K562 (cell line): ENCODE data around the gene SGPP1. TPM values are rescaled to one million over a fixed set of nuclear protein-coding genes. Genes with fewer than 3 reads are reported as not detected.
A peak's percentile ranks its signal among the peaks of the same experiment; 100 is the strongest.

Experiments
- ATAC-seq: fragments of 200-7000 bp; cut with Tn5 transposase; 3 replicates; pipeline ENCODE4 v1.9.1; 2020; ENCODE audit warnings: moderate library complexity
- BruUV-seq: library from RNA; stranded (reverse); fragments of 400-500 nt; replicated peaks from 2 replicates; lab custom pipeline; 2021; lab: Mats Ljungman, UMichigan
- CTCF ChIA-PET: fragments of 300-600 bp; formaldehyde crosslinking; extraction: SDS; loops from one replicate; lab custom pipeline; 2021; ENCODE audit warnings: low intra/inter-chr PET ratio; lab: Yijun Ruan, JAX
- POLR2A ChIA-PET: fragments of 300-600, 350-650 bp; sonication (Branson Sonifier 250); formaldehyde crosslinking; extraction: SDS; loops from one replicate; lab custom pipeline; 2021; ENCODE audit warnings: antibody characterized with exemption, inconsistent platforms; lab: Yijun Ruan, JAX
- DNase-seq, 4 experiments: peaks; one replicate each; pipeline versions ENCODE4 v3.0.0 to v3.0.0-alpha.2; 2011 to 2018; ENCODE audit warnings: low spot score in 3 of 4, mixed read lengths in 3 of 4; ENCODE audit errors: extremely low read depth in 1 of 4
- FAIRE-seq: peaks from 2 replicates; lab custom pipeline; 2011; peaks lifted over from hg19 to GRCh38; lab: Jason Lieb, UNC
- H2AFZ ChIP-seq: 2 replicates; pipeline ENCODE4 v1.6.0; 2011; ENCODE audit warnings: low read depth, low read length, control low read depth, inconsistent platforms
- H3K27ac ChIP-seq: fragments of 200-600 bp; 3 replicates; pipeline ENCODE4 v1.8.0; 2011; ENCODE audit warnings: low read depth, mild to moderate bottlenecking, control low read depth, inconsistent platforms, low read length, moderate library complexity, mixed read lengths; ENCODE audit errors: extremely low read depth
- H3K27me3 ChIP-seq, 2 experiments: fragments of 300-600 bp in 1 of 2; 2 replicates in 1 of 2; 3 replicates in 1 of 2; pipeline versions ENCODE4 v1.6.0 to v1.8.0; 2011; ENCODE audit warnings: inconsistent platforms in 2 of 2, low read length in 2 of 2, mild to moderate bottlenecking in 1 of 2, mixed read lengths in 1 of 2, moderate library complexity in 1 of 2; ENCODE audit not compliant: control insufficient read depth in 2 of 2, insufficient read depth in 2 of 2
- H3K36me3 ChIP-seq: fragments of 300-600 bp; 3 replicates; pipeline ENCODE4 v1.8.0; 2011; ENCODE audit warnings: mild to moderate bottlenecking, low read length, inconsistent platforms; ENCODE audit not compliant: control insufficient read depth, insufficient read depth
- H3K4me1 ChIP-seq, 2 experiments: fragments of 200-600 bp in 1 of 2; replicated peaks in 1 of 2; 2 replicates in 1 of 2; 3 replicates in 1 of 2; pipeline versions ENCODE4 v1.5.1 to v1.8.0; 2011; ENCODE audit warnings: inconsistent platforms in 2 of 2, low read length in 2 of 2, mild to moderate bottlenecking in 1 of 2, mixed read lengths in 1 of 2, moderate library complexity in 1 of 2; ENCODE audit not compliant: control insufficient read depth in 2 of 2, insufficient read depth in 2 of 2
- H3K4me2 ChIP-seq: 2 replicates; pipeline ENCODE4 v1.6.1; 2011; ENCODE audit warnings: low read length, control low read depth, inconsistent platforms, mixed read lengths; ENCODE audit not compliant: insufficient read depth
- H3K4me3 ChIP-seq: fragments of 200-600 bp; sonication (generic), shearing (Covaris generic); 2 replicates; pipeline ENCODE4 v1.5.1; 2016; ENCODE audit warnings: control low read depth, inconsistent platforms
- H3K79me2 ChIP-seq: fragments of 200-600 bp; 3 replicates; pipeline ENCODE4 v1.8.0; 2011; ENCODE audit warnings: low read length, inconsistent platforms; ENCODE audit not compliant: control insufficient read depth, insufficient read depth
- H3K9ac ChIP-seq, 2 experiments: 2 replicates each; pipeline versions ENCODE4 v1.6.0 to v1.6.1; 2011; ENCODE audit warnings: low read depth in 2 of 2, low read length in 2 of 2, control low read depth in 1 of 2, inconsistent platforms in 1 of 2, mild to moderate bottlenecking in 1 of 2, mixed read lengths in 1 of 2; ENCODE audit not compliant: insufficient read depth in 1 of 2
- H3K9me1 ChIP-seq: one replicate; pipeline ENCODE4 v1.6.0; 2011; ENCODE audit warnings: inconsistent platforms, mild to moderate bottlenecking, low read length, moderate library complexity; ENCODE audit not compliant: control insufficient read depth, insufficient read depth
- H3K9me3 ChIP-seq: replicated peaks from 2 replicates; pipeline ENCODE4 v1.5.1; 2011; ENCODE audit warnings: low read depth, low read length, inconsistent platforms; ENCODE audit not compliant: control insufficient read depth, insufficient read depth
- H4K20me1 ChIP-seq: replicated peaks from 2 replicates; pipeline ENCODE4 v1.6.1; 2011; ENCODE audit warnings: low read length, inconsistent platforms, mixed read lengths; ENCODE audit not compliant: control insufficient read depth, insufficient read depth
- ARID1B ChIP-seq: fragments of 450-650 bp; IDR thresholded peaks from 2 replicates; pipeline ENCODE4 v1.6.1; 2016; ENCODE audit warnings: antibody characterized with exemption, mild to moderate bottlenecking, inconsistent platforms
- CBFA2T2 ChIP-seq: fragments of 450-650 bp; conservative IDR thresholded peaks from 2 replicates; pipeline ENCODE4 v1.6.1; 2017; ENCODE audit warnings: mild to moderate bottlenecking
- CBFA2T3 ChIP-seq: fragments of 450-650 bp; IDR thresholded peaks from 2 replicates; pipeline ENCODE4 v1.6.1; 2017
- DPF2 ChIP-seq: fragments of 450-650 bp; IDR thresholded peaks from 2 replicates; pipeline ENCODE4 v1.6.1; 2016
- EP300 ChIP-seq: IDR thresholded peaks from 2 replicates; pipeline ENCODE4 v1.6.1; 2012; ENCODE audit warnings: low read length, improper control_type of control experiment
- NR3C1 ChIP-seq: sonication (generic); formaldehyde crosslinking; IDR thresholded peaks from 2 replicates; pipeline ENCODE4 v1.8.1; 2022; ENCODE audit warnings: missing genetic modification reagents
- SMARCA4 ChIP-seq: fragments of 450-650 bp; IDR thresholded peaks from 2 replicates; pipeline ENCODE4 v1.6.1; 2016
- SMARCE1 ChIP-seq: fragments of 450-650 bp; IDR thresholded peaks from 2 replicates; pipeline ENCODE4 v1.7.1; 2016; ENCODE audit warnings: mild to moderate bottlenecking
- SPI1 ChIP-seq: IDR thresholded peaks from 2 replicates; pipeline ENCODE4 v1.6.1; 2011; ENCODE audit warnings: low read depth, low read length, control low read depth, borderline replicate concordance
- STAT5B ChIP-seq: fragments of 250-450 bp; sonication (Bioruptor Pico); IDR thresholded peaks from 2 replicates; pipeline ENCODE4 v1.8.0; 2021; ENCODE audit warnings: mild to moderate bottlenecking, inconsistent platforms
- TAF1 ChIP-seq: IDR thresholded peaks from 2 replicates; pipeline ENCODE4 v1.6.1; 2011; ENCODE audit warnings: mild to moderate bottlenecking, low read length, moderate library complexity; ENCODE audit not compliant: insufficient read depth, control insufficient read depth, severe bottlenecking; ENCODE audit errors: extremely low read depth
- TAL1 ChIP-seq: fragments of 450-650 bp; IDR thresholded peaks from 2 replicates; pipeline ENCODE4 v1.6.1; 2016; ENCODE audit warnings: mild to moderate bottlenecking
- TBL1XR1 ChIP-seq, 2 experiments: IDR thresholded peaks; 2 replicates each; pipeline ENCODE4 v1.6.1; 2012; ENCODE audit warnings: improper control_type of control experiment in 2 of 2, low read length in 2 of 2, mild to moderate bottlenecking in 1 of 2
- TCF3 ChIP-seq: sonication (generic); formaldehyde crosslinking; IDR thresholded peaks from 2 replicates; pipeline ENCODE4 v1.4.0; 2020; ENCODE audit warnings: mild to moderate bottlenecking, missing genetic modification reagents
- TEAD4 ChIP-seq, 2 experiments: sonication (generic) in 1 of 2; formaldehyde crosslinking in 1 of 2; IDR thresholded peaks; 2 replicates each; pipeline versions ENCODE4 v1.6.1 to v1.8.0; 2012 to 2022; ENCODE audit warnings: borderline replicate concordance in 1 of 2, inconsistent platforms in 1 of 2, low read length in 1 of 2, mild to moderate bottlenecking in 1 of 2, missing genetic modification reagents in 1 of 2
- ZNF384 ChIP-seq: IDR thresholded peaks from 2 replicates; pipeline ENCODE4 v1.6.1; 2012; ENCODE audit warnings: low read depth, low read length, improper control_type of control experiment
- ZNF436 ChIP-seq: fragments of 250-450, 450-650 bp; sonication (Bioruptor Pico); formaldehyde crosslinking; IDR thresholded peaks from 2 replicates; pipeline ENCODE4 v1.7.0; 2020; ENCODE audit warnings: mild to moderate bottlenecking
- WGBS: fragments of 100-300 bp; shearing (Covaris generic); methylation state at CpG from one replicate; pipeline ENCODE4 v1.1.6; 2016; ENCODE audit warnings: low coverage, mixed read lengths; ENCODE audit not compliant: insufficient coverage; ENCODE audit errors: missing lambda C conversion rate; 5-methylcytosine and 5-hydroxymethylcytosine counted together
- in situ Hi-C: fragments of 300-500 bp; cut with MboI; formaldehyde crosslinking; loops from 4 replicates; pipeline ENCODE4 v1.15.0; 2018; ENCODE audit warnings: inconsistent platforms, mixed read lengths
- intact Hi-C: fragments of 100-400 bp; cut with micrococcal nuclease; formaldehyde crosslinking; loops from 2 replicates; pipeline ENCODE4 v1.14.2; 2022
- polyA plus RNA-seq, 8 experiments: library from polyadenylated mRNA; depleted of rRNA in 4 of 8; stranded (reverse) in 5 of 8; unstranded in 3 of 8; fragments of >200 nt; fragmentation: Nextera tagmentation in 2 of 8; fragmentation: Illumina TruSeq in 1 of 8; extraction: Ambion mirVana in 2 of 8; extraction: Trizol in 1 of 8; gene quantifications; 2 replicates each; pipeline versions ENCODE4 v1.2.1 to v1.2.3, GENCODE V29; 2011 to 2014; ENCODE audit warnings: inconsistent platforms in 1 of 8, missing spikeins in 1 of 8
- total RNA-seq, 7 experiments: library from RNA; depleted of rRNA in 6 of 7; stranded (reverse); fragments of >200 nt in 6 of 7; fragmentation: Illumina TruSeq in 2 of 7; extraction: Trizol in 2 of 7; gene quantifications; 2 replicates each; pipeline versions ENCODE4 v1.2.1 to v1.2.3, GENCODE V29; 2011 to 2021; ENCODE audit warnings: low replicate concordance in 1 of 7
- TF ChIP-seq, protein P1 (sequence below): sonication (generic); formaldehyde crosslinking; IDR thresholded peaks from 2 replicates; pipeline ENCODE4 v1.4.0; 2020; ENCODE audit warnings: mild to moderate bottlenecking, missing genetic modification reagents
- TF ChIP-seq, protein P2 (sequence below), 2 experiments: fragments of 250-450 bp in 1 of 2; fragments of 450-650 bp in 1 of 2; sonication (Bioruptor Pico) in 1 of 2; IDR thresholded peaks; 2 replicates each; pipeline versions ENCODE4 v1.6.1 to v1.8.0; 2016 to 2021; ENCODE audit warnings: mild to moderate bottlenecking in 2 of 2, moderate library complexity in 2 of 2, missing compliant biosample characterization in 1 of 2, missing genetic modification characterization in 1 of 2

Gene SGPP1
- total and polyA plus RNA-seq, 9 of the 15 experiments (the other 6 are each of a cell fraction or from before 2014, with no cell fraction given) = 2.2 to 7.3 (median 5.6) TPM

DNA sequence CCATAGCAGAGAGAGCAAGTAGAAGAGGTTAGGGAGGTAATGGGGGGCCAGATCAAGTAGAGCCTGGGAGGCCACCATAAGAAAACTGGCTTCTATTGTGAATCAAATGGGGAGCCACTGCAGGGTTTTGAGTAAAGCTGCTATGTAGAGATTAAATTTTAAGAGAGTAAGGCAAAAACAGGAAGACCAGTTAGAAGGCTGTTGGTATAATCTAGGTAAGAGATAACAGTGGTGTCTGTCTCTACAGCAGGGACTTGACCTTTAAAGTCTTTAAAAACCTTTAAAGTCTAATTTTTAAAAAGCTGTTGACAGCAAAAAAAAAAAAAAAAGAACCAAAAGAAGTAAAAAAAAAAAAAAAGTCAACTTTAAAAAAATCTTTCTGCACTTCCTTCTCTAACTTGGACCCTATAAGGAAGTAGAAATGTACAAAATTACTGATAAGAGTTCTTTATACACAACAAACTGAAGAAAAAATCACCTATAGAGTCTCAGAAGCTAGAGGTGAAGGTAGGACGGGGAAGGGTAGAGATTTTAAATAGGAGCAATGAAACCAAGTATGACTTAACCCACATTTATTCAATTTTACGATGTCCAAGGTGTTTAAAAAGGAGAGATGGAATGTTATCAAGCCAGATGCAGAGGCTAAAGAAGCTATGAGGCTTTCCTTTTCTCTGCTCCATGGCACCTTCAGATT, 26.1 kb downstream of the SGPP1 start:
- DNase-seq = peak in 2 of 4 experiments; percentile 31 to 43
- Histone ChIP-seq H3K4me3 (no peak overlapping the region), H3K4me2 (peak overlapping the region; percentile 14; the same call in 1 of the 2 replicates), H4K20me1 (no peaks in the 10 kb centered on the region), H3K9me1 (no peaks in the 10 kb centered on the region), H3K27ac (peak overlapping the region; percentile 63; the same call in 1 of the 3 replicates), H3K4me1 (peaks cover 6 to 20% of the 10 kb centered on the region in 2 experiments; a peak in 2 of 5 replicates), H2AFZ (no peak overlapping the region), H3K9me3 (no peaks in the 10 kb centered on the region), H3K36me3 (no peaks in the 10 kb centered on the region), H3K27me3 (no peaks in the 10 kb centered on the region), H3K9ac (peak overlapping the region in 1 of 2 experiments; percentile 58; a peak in 2 of 4 replicates), H3K79me2 (peaks cover 4% of the 10 kb centered on the region; the same call in 2 of the 3 replicates)
- WGBS = 17% methylated on average over 2 of the region's 2 CpGs
- peak; percentile 84 for ATAC-seq
- intact Hi-C loops = no loop called here
- ChIA-PET POLR2A (no interaction called here), CTCF (no interaction called here)
- in situ Hi-C loops = no loop called here
- no TSS peak for BruUV-seq
- FAIRE-seq = no peak
- TF ChIP-seq TEAD4 (IDR thresholded peaks at IDR 0.05; ENCODE audit: low read length) = peak; percentile 64
- no peak for TF ChIP-seq TEAD4 (CRISPR knock-in tag; IDR thresholded peaks at IDR 0.05; ENCODE audit: borderline replicate concordance)
- TF ChIP-seq ARID1B = peak; percentile 72
- TF ChIP-seq, protein P1, sequence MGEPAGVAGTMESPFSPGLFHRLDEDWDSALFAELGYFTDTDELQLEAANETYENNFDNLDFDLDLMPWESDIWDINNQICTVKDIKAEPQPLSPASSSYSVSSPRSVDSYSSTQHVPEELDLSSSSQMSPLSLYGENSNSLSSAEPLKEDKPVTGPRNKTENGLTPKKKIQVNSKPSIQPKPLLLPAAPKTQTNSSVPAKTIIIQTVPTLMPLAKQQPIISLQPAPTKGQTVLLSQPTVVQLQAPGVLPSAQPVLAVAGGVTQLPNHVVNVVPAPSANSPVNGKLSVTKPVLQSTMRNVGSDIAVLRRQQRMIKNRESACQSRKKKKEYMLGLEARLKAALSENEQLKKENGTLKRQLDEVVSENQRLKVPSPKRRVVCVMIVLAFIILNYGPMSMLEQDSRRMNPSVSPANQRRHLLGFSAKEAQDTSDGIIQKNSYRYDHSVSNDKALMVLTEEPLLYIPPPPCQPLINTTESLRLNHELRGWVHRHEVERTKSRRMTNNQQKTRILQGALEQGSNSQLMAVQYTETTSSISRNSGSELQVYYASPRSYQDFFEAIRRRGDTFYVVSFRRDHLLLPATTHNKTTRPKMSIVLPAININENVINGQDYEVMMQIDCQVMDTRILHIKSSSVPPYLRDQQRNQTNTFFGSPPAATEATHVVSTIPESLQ (CRISPR knock-in tag) = no peak
- TF ChIP-seq EP300 = peak; percentile 41; the same call in 1 of the 2 replicates
- peak in 1 of 2 experiments; percentile 29; a peak in 1 of 4 replicates for TF ChIP-seq TBL1XR1 (IDR thresholded peaks at IDR 0.05; ENCODE audit: low read length in 2 of 2)
- TF ChIP-seq STAT5B = no peak
- TF ChIP-seq TCF3 = peak; percentile 58
- peak; percentile 38; the same call in 1 of the 2 replicates for TF ChIP-seq TAL1
- TF ChIP-seq CBFA2T2 = peak; percentile 38
- TF ChIP-seq ZNF436 (CRISPR knock-in tag) = no peak
- TF ChIP-seq SMARCE1 = peak; percentile 55; the same call in 1 of the 2 replicates
- TF ChIP-seq SMARCA4 = peak; percentile 59
- TF ChIP-seq DPF2 = peak; percentile 48; the same call in 1 of the 2 replicates
- no peak for TF ChIP-seq TAF1
- TF ChIP-seq ZNF384 = peak; percentile 39; the same call in 1 of the 2 replicates
- TF ChIP-seq, protein P2, sequence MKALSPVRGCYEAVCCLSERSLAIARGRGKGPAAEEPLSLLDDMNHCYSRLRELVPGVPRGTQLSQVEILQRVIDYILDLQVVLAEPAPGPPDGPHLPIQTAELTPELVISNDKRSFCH (CRISPR knock-in tag; IDR thresholded peaks at IDR 0.05) = no peak
- TF ChIP-seq, protein P2 (tag; IDR thresholded peaks at IDR 0.05) = peak; percentile 75
- TF ChIP-seq NR3C1 (CRISPR knock-in tag) = no peak
- peak; percentile 74 for TF ChIP-seq SPI1
- peak; percentile 72 for TF ChIP-seq CBFA2T3
